Hepatic stellate cell (primary cell): ENCODE results near the gene PRKAA2.
"Not testable (repeated sequence)": the region's sequence is repeated elsewhere in the genome, so short reads cannot be mapped to it uniquely, and the experiment has no call there.

Experiments
- DNase-seq: peaks from one replicate; pipeline ENCODE4 v3.0.0; 2011; ENCODE audit warnings: low spot score

PRKAA2 gene

GRCh38 chr1:56644919-56645676 is at the start of gene PRKAA2:
TSS of gene PRKAA2 (plus strand) at chr1:56645314. CDS start at chr1:56645388, 74 bp downstream.
- peak; percentile 36 for DNase-seq

- not testable (repeated sequence) for DNase-seq
These were observed 49.5 kb upstream of the PRKAA2 start for GRCh38 chr1:56595397-56596191.

DNA sequence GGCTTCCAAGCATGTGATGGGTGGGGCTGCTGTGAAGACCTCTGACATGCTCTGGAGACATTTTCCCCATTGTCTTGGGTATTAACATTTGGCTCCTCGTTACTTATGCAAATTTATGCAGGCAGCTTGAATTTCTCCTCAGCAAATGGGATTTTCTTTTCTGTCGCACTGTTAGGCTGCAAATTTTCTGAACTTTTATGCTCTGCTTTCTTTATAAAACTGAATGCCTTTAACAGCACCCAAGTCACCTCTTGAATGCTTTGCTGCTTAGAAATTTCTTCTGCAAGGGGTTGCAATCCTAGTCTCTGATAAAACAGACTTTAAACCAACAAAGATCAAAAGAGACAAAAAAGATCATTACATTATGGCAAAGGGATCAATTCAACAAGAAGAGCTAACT is 35.0 kb upstream of the PRKAA2 start:
- DNase-seq = not testable (repeated sequence)

- DNase-seq = not testable (repeated sequence)
These were observed 34.3 kb upstream of the PRKAA2 start for GRCh38 chr1:56610770-56611169.

DNA sequence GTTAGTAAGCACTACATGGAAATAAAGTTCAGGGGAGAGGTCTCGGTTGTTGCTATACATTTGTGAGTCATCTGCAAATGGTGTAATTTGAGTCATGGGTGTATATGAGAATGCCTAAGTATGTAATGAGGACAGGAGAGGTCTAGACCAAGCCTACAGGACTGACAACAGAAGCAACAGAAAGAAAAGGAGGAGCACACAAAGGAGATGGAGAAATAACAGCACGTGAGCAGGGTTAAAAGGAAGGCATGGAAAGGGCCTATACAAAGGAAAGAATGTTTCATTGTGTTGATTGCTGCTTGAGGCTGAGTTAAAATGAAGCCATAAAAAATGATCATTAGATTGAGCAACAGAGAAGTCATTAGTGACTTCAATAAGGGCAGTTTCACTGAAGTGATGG is 28.0 kb upstream of the PRKAA2 start:
- DNase-seq = no peak

DNA sequence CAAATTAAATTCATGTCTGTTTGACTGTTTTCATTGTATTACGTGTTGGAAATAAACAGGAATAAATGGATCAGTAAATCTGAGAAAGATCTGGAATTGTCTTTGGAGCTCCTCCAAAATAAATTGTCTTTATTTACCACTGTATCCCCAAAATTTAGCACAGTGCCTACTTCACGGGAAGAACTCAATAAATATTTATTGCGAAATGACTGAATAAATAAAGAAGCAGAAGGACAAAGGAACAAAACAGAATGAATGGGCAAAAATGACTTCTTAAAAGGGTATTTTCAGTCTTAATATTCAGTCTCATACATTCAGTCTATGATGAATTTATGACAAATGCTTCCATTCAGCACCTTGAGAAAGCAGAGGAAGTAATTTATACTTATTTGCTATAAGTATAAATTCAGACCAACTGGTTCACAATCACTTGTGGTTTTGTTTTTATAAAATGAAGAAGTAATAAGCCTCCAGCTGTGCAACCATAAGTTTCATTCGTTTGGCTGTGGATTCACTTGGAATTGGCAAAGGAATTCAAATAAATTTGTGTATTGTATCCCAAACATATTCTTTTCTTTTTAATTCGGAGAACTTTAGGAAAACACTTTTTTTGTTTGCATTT is 19.2 kb upstream of the PRKAA2 start:
- no peak for DNase-seq

DNA sequence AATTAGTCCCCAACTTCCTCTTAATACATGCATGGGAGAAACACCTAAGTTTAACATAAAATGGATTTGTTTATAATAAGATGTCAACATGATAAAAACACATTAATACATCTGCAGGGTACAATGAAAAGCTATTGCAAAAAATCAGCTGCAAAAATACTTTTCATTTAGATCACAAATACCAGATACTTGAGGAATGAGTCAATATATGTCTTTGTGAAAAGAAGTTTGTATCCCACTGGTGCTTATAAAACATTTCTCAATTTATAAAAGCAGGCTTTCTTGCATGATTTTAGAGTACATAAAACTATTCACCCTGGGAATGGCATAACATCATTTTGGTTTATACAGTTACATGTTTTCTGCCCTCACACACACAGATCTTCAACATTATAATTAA is 18.6 kb upstream of the PRKAA2 start:
- peak; percentile 21 for DNase-seq

- no peak for DNase-seq
These were observed 18.0 kb upstream of the PRKAA2 start for GRCh38 chr1:56627019-56627635.

GRCh38 chr1:56627636-56628039 is 17.5 kb upstream of the PRKAA2 start:
- no peak for DNase-seq

GRCh38 chr1:56630786-56631185 is 14.3 kb upstream of the PRKAA2 start:
- DNase-seq = no peak

- DNase-seq = no peak
These were observed 13.2 kb upstream of the PRKAA2 start for GRCh38 chr1:56631901-56632300.

DNA sequence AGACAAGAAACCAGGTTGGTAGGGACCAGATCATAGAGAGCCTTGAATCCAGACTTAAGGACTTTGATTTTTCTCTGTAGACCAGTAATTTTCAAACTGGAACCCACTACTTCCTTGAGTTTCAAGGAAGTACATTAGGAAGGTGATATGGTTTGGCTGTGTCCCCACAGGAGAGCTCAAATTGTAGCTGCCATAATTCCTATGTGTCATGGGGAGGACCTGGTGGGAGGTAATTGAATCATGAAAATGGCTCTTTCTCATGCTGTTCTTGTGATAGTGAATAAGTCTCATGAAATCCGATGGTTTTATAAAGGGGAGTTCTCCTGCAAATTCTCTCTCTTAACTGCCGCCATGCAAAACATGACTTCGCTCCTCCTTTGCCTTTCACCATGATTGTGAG is 10.1 kb upstream of the PRKAA2 start:
- DNase-seq = no peak

- DNase-seq = no peak
These were observed 6.9 kb upstream of the PRKAA2 start for GRCh38 chr1:56638248-56638647.

GRCh38 chr1:56639211-56639610 is 5.9 kb upstream of the PRKAA2 start:
- no peak for DNase-seq

DNA sequence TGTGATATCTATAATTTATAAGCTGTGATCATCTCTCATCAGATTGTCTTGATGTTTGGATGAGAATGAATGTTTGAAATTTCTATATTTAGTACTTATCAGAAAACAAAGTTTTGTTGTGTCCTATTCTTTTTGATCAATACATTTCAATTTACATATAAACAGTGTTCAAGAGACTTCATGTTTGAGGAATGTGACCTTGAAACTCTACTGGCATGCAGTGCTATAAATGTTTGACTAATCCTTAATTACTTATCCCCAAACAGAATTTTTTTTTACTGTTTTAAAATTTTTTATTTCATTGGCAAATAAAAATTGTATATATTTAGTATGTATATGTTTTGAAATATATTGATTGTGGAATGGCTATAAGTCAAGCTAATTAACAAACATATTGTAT is 1.5 kb upstream of the PRKAA2 start:
- DNase-seq = no peak

DNA sequence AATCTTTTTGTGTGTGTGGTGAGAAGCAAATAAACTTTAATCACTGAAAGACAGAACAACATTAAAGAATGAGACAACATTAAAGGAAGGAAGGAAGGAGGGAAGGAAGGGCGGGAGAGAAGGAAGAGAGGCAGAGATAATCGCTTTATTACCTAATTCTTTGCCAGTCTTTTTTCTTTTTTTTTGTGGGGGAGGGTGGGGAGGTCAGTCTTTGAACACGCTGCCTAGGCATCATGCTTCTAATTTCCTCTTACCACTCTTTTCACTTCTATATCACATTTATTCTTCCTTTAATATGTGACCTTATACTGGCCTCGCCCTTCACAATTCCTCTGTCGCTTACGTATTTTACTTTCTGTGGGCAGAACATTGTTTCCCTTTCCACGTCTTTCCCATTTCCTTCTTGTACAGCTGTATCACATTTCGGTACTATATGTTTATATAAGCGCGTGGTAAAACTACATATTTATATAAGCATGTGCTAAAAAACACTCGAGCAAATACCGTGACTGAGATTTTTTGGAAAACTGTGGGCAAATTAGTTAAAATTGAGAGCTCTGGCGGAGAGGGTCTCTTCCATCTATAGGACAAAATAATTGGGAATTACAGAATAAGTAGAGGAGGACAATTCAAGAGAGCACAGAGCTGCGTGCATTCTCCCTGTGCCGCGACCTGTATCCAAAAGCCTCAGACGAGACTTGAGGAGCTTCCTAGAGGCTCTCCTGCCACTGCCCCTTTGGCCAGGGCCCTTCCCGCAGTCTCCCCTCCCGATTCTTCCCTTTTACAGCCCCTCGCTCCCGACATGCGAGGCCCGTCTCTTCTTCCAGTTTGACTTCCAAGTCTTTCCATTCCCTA is 823 bp upstream of the PRKAA2 start:
- DNase-seq = no peak

GRCh38 chr1:56645677-56646305 is 677 bp downstream of the PRKAA2 start:
- DNase-seq = no peak

- no peak for DNase-seq
These were observed 1.5 kb downstream of the PRKAA2 start for GRCh38 chr1:56646611-56647010.

- no peak for DNase-seq
These were observed 2.0 kb downstream of the PRKAA2 start for GRCh38 chr1:56647106-56647505.

DNA sequence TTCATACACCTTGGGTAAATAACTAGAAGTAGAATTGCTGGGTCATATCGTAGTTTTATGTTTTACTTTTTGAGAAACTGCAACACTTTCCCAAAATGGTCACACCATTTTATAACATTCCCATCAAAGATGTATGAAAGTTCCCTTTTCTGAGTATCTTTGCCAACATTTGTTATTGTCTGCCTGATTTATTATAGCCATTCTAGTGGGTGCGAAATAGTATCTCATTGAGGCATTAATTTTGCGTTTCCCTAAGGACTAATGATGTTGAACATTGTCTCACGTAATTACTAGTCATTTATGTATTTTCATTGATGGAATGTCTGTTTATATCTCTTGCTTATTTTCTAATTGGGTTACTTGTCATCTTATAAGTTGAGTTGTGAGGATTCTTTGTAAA is 3.4 kb downstream of the PRKAA2 start:
- no peak for DNase-seq
